NT2/D1 (cell line): ENCODE data around the gene SNAP47.

Experiments used
- SUZ12 ChIP-seq: IDR thresholded peaks from 2 replicates; pipeline ENCODE4 v1.6.1; 2011; ENCODE audit not compliant: insufficient read length, insufficient read depth; ENCODE audit errors: extremely low read depth
- YY1 ChIP-seq: IDR thresholded peaks from 2 replicates; pipeline ENCODE4 v1.6.1; 2011; ENCODE audit not compliant: insufficient read length, insufficient read depth
- ZNF274 ChIP-seq: IDR thresholded peaks from 2 replicates; pipeline ENCODE4 v1.6.1; 2011; ENCODE audit warnings: mild to moderate bottlenecking, low read depth, low read length

DNA sequence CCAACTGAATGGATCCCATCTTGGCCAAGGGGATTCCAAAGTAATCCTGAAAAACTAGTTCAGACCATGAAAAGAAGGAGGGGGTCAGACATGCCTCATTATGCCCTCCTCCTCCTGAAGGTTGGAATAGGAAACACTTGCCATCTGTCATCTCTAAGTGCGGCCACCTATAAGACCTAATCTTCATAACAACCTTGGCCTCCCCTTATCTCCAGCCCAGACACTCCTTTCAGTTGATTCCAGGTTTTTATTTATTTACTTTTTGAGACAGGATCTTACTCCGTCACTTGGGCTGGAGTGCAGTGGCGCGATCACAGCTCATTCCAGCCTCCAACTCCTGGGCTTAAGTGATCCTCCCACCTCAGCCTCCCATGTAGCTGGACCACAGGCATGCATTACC lies 19.7 kb downstream of the SNAP47 start:
- TF ChIP-seq ZNF274 = no peak
- no peak for TF ChIP-seq YY1
- no peak for TF ChIP-seq SUZ12
